ENCODE results near the gene PHKG1. TPM values are rescaled to one million over a fixed set of nuclear protein-coding genes. Genes with fewer than 3 reads are reported as not detected.
"Not testable (repeated sequence)": the region's sequence is repeated elsewhere in the genome, so short reads cannot be mapped to it uniquely, and the experiment has no call there.

The PHKG1 gene
- total RNA-seq, 1 donor from 2014 or later, result 2.0 TPM

DNA sequence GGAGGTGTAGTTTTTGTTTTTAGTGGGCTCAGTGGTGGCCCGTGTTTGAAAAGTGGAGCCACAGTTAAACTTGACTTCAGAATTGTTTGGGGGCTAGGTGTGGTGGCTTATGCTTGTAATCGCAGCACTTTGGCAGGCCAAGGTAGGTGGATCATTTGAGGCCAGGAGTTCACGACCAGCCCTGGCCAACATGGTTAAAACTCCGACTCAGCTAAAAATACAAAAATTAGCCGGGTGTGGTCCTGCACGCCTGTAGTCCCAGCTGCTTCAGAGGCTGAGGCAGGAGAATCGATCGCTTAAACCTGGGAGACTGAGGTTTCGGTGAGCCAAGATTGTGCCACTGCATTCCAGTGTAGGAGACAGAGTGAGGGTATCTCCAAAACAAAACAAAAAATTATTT is 39.4 kb downstream of the PHKG1 start:
- TF ChIP-seq, protein P1, sequence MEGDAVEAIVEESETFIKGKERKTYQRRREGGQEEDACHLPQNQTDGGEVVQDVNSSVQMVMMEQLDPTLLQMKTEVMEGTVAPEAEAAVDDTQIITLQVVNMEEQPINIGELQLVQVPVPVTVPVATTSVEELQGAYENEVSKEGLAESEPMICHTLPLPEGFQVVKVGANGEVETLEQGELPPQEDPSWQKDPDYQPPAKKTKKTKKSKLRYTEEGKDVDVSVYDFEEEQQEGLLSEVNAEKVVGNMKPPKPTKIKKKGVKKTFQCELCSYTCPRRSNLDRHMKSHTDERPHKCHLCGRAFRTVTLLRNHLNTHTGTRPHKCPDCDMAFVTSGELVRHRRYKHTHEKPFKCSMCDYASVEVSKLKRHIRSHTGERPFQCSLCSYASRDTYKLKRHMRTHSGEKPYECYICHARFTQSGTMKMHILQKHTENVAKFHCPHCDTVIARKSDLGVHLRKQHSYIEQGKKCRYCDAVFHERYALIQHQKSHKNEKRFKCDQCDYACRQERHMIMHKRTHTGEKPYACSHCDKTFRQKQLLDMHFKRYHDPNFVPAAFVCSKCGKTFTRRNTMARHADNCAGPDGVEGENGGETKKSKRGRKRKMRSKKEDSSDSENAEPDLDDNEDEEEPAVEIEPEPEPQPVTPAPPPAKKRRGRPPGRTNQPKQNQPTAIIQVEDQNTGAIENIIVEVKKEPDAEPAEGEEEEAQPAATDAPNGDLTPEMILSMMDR (IDR thresholded peaks at IDR 0.05; ENCODE audit: insufficient read depth, low read length, poor library complexity, severe bottlenecking), result no peak
- no peaks in the 10 kb centered on the region for H3K27me3 ChIP-seq (ENCODE audit: control insufficient read depth, insufficient read depth, low read length)
- no peak for DNase-seq (ENCODE audit: low read depth)
- H3K4me3 ChIP-seq (ENCODE audit: low read depth, low read length), result no peak overlapping the region
- no peaks in the 10 kb centered on the region for H3K36me3 ChIP-seq (ENCODE audit: control insufficient read depth, insufficient read depth, low read length)

DNA sequence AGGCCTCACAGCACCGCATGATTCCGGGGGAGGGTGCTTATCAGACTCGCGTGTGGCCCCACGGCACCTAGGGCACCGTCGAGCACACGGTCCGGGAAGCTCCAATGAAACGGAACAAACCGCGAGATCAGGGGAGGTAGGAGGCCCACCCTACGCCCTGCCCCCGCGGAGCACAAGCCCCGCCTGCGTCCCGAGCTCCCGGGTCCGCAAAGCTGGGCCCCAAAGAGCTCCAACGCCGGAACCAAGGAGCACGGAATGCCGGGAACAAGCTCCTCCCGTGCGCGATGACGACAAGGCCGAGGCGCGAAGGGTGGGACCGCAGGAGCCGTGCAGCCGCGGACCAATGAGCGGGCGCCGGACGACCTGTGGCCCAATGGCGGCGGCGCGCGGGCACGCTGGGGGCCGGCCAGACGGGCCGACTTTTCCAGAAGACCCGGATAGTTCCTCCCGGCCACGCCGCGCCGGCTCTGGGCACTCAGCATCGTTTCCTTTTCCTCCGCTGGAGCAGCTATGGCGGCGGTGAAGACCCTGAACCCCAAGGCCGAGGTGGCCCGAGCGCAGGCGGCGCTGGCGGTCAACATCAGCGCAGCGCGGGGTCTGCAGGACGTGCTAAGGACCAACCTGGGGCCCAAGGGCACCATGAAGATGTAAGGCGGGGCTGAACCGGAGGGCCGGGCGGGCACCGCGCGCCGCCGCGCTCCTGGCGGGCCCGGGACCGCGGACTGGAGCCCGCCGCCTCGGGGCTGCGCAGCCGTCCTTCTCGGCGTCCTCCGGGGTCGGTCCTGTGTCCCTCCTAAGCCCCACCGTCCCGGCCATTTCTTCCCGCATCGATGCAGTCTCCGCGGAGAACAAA is 41.2 kb downstream of the PHKG1 start, which contains the start of the genes CCT6A and PSPH:
CCT6A (plus strand) TSS at position 427 of the 853 bp plus-strand sequence; CDS start at position 511, 84 bp downstream.
PSPH (minus strand) TSS at position 106 of the 853 bp plus-strand sequence. CDS start 30,232 bp downstream, outside the sequence.
- Histone ChIP-seq H3K4me3 (ENCODE audit: low read depth, low read length) (peak within 1 kb of the TSS; percentile 98), H3K27me3 (ENCODE audit: control insufficient read depth, insufficient read depth, low read length) (no peaks in the 10 kb centered on the region), H3K36me3 (ENCODE audit: control insufficient read depth, insufficient read depth, low read length) (no peaks in the 10 kb centered on the region)
- TF ChIP-seq, protein P1 (IDR thresholded peaks at IDR 0.05; ENCODE audit: insufficient read depth, low read length, poor library complexity, severe bottlenecking), result no peak
- peak; percentile 92 for DNase-seq (ENCODE audit: low read depth)

DNA sequence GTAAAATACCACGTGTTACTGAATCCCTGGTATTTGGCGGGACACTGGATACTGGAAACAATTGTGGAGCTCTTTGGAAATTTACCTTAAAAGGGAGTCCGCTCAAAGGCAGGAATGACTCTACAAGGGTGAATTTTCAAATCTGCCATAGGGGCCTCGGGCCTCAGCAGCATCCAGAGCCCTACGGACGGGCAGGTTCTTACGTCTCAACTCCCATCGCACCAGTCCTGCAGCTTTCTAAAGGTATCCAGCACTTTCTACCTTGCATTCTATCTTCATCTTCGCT is 41.8 kb downstream of the PHKG1 start:
- Histone ChIP-seq H3K4me3 (ENCODE audit: low read depth, low read length) (peak overlapping the region; percentile 98), H3K36me3 (ENCODE audit: control insufficient read depth, insufficient read depth, low read length) (no peaks in the 10 kb centered on the region), H3K27me3 (ENCODE audit: control insufficient read depth, insufficient read depth, low read length) (no peaks in the 10 kb centered on the region)
- TF ChIP-seq, protein P1 (IDR thresholded peaks at IDR 0.05; ENCODE audit: insufficient read depth, low read length, poor library complexity, severe bottlenecking), result no peak
- no peak for DNase-seq (ENCODE audit: low read depth)

DNA sequence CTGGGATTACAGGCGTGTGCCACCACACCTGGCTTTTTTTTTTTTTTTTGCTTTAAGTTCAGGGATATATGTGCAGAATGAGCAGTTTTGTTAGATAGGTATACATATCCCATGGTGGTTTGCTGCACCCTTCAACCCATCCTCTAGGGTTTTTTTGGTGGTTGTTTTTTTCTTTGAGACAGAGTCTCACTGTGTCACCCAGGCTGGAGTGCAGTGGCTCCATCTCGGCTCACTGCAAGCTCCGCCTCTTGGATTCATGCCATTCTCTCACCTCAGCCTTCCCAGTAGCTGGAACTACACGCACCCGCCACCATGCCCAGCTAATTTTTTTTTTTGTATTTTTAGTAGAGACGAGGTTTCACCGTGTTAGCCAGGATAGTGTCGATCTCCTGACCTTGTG is 44.0 kb downstream of the PHKG1 start:
- not testable (repeated sequence) for H3K4me3 ChIP-seq (ENCODE audit: low read depth, low read length); H3K27me3 ChIP-seq (ENCODE audit: control insufficient read depth, insufficient read depth, low read length); DNase-seq (ENCODE audit: low read depth); H3K36me3 ChIP-seq (ENCODE audit: control insufficient read depth, insufficient read depth, low read length)

DNA sequence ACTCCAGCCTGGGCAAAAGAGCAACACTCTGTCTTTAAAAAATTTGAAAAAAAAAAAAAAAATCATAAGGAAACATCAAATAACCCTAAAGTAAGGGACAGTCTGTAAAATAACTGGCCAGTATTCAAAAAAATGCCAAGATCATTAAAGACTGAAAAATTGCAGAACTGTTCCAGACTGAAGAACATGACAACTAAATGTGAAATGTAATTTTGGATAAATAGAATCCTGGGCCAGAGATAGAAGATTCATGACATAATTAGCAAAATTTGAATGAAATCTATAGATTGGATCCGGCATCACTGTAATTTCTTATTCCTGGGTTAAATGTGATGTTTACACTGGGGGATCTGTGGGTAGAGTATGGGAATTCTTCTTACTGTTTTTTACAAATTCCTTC is 44.5 kb downstream of the PHKG1 start:
- no peak for DNase-seq (ENCODE audit: low read depth)
- Histone ChIP-seq H3K27me3 (ENCODE audit: control insufficient read depth, insufficient read depth, low read length) (no peaks in the 10 kb centered on the region), H3K36me3 (ENCODE audit: control insufficient read depth, insufficient read depth, low read length) (no peaks in the 10 kb centered on the region), H3K4me3 (ENCODE audit: low read depth, low read length) (no peak overlapping the region)
- TF ChIP-seq, protein P1 (IDR thresholded peaks at IDR 0.05; ENCODE audit: insufficient read depth, low read length, poor library complexity, severe bottlenecking), result no peak

DNA sequence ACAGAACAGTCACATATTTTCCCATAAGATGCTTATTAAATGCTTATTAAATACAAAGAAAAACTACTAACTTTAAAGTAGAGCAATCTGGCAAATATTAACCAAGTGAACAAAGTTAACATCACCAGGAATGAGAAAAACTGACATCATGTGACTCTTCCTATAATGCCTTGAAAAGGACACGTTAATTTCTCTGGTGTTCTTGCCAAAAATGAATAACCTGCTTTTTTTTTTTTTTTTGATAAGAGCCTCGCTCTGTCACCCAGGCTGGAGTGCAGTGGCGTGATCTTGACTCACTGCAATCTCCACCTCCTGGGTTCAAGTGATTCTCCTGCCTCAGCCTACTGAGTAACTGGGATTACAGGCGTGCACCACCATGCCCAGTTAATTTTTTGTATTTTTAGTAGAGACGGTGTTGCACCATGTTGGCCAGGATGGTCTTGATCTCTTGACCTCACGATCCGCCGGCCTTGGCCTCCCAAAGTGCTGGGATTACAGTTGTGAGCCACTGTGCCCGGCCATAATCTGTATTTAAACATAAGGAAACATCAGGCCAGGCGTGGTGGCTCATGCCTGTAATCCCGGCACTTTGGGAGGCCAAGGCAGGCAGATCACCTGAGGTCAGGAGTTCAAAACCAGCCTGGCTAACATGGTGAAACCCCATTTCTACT is 45.2 kb downstream of the PHKG1 start:
- not testable (repeated sequence) for H3K27me3 ChIP-seq (ENCODE audit: control insufficient read depth, insufficient read depth, low read length); DNase-seq (ENCODE audit: low read depth); H3K4me3 ChIP-seq (ENCODE audit: low read depth, low read length); H3K36me3 ChIP-seq (ENCODE audit: control insufficient read depth, insufficient read depth, low read length)

Data from kidney epithelial cell (primary cell).